ENCODE results near the gene TBC1D7. TPM values are rescaled to one million over a fixed set of nuclear protein-coding genes. Genes with fewer than 3 reads are reported as not detected.

Gene TBC1D7
- total RNA-seq, 1 experiment from 2014 or later = 32.1 TPM

GRCh38 chr6:13288481-13288880 lies 39.9 kb downstream of the TBC1D7 start:
- no peaks in the 10 kb centered on the region for H3K9me3 ChIP-seq (ENCODE audit: low read depth, low read length, poor library complexity, severe bottlenecking)
- no TSS peak for BruUV-seq (replicated peaks)
- intact Hi-C loops (cut with micrococcal nuclease; ENCODE audit: unreplicated experiment) = no loop called here
- no peak overlapping the region for H3K27ac ChIP-seq (ENCODE audit: low read depth, low read length, poor library complexity, severe bottlenecking)
- TF ChIP-seq CTCF (conservative IDR thresholded peaks at IDR 0.05; ENCODE audit: low read depth, low read length) (no peak), EZH2 (IDR thresholded peaks at IDR 0.05; ENCODE audit: borderline replicate concordance, low read depth, low read length, poor library complexity, severe bottlenecking) (no peak)
- ChIA-PET CTCF (no interaction called here), POLR2A (ENCODE audit: low non-redundant PET) (no interaction called here)
- peaks cover 5% of the 10 kb centered on the region for H3K36me3 ChIP-seq (ENCODE audit: insufficient read depth, low read length, poor library complexity, severe bottlenecking)
- no peak for DNase-seq (ENCODE audit: low spot score)
- no peaks in the 10 kb centered on the region for H3K27me3 ChIP-seq (replicated peaks; ENCODE audit: insufficient read depth, low read depth, low read length, poor library complexity)
- no peak overlapping the region for H3K4me3 ChIP-seq (ENCODE audit: low read depth, low read length, poor library complexity, severe bottlenecking)
- no peaks in the 10 kb centered on the region for H3K4me1 ChIP-seq (ENCODE audit: insufficient read depth, low read length, poor library complexity, severe bottlenecking)

GRCh38 chr6:13287104-13287503 lies 41.2 kb downstream of the TBC1D7 start:
- POLR2A ChIA-PET (ENCODE audit: low non-redundant PET) = no interaction called here
- BruUV-seq (replicated peaks) = no TSS peak
- TF ChIP-seq CTCF (conservative IDR thresholded peaks at IDR 0.05; ENCODE audit: low read depth, low read length) (no peak), EZH2 (IDR thresholded peaks at IDR 0.05; ENCODE audit: borderline replicate concordance, low read depth, low read length, poor library complexity, severe bottlenecking) (no peak)
- intact Hi-C loops (cut with micrococcal nuclease; ENCODE audit: unreplicated experiment) = no loop called here
- H3K4me3 ChIP-seq (ENCODE audit: low read depth, low read length, poor library complexity, severe bottlenecking) = no peak overlapping the region
- no peaks in the 10 kb centered on the region for H3K27me3 ChIP-seq (replicated peaks; ENCODE audit: insufficient read depth, low read depth, low read length, poor library complexity)
- H3K9me3 ChIP-seq (ENCODE audit: low read depth, low read length, poor library complexity, severe bottlenecking) = no peaks in the 10 kb centered on the region
- DNase-seq (ENCODE audit: low spot score) = no peak
- peaks cover 5% of the 10 kb centered on the region for H3K36me3 ChIP-seq (ENCODE audit: insufficient read depth, low read length, poor library complexity, severe bottlenecking)
- H3K4me1 ChIP-seq (ENCODE audit: insufficient read depth, low read length, poor library complexity, severe bottlenecking) = no peaks in the 10 kb centered on the region
- CTCF ChIA-PET = no interaction called here
- H3K27ac ChIP-seq (ENCODE audit: low read depth, low read length, poor library complexity, severe bottlenecking) = no peak overlapping the region

GRCh38 chr6:13286181-13286580 lies 42.2 kb downstream of the TBC1D7 start:
- Histone ChIP-seq H3K27me3 (replicated peaks; ENCODE audit: insufficient read depth, low read depth, low read length, poor library complexity) (no peaks in the 10 kb centered on the region), H3K36me3 (ENCODE audit: insufficient read depth, low read length, poor library complexity, severe bottlenecking) (peaks cover 5% of the 10 kb centered on the region), H3K27ac (ENCODE audit: low read depth, low read length, poor library complexity, severe bottlenecking) (no peak overlapping the region), H3K9me3 (ENCODE audit: low read depth, low read length, poor library complexity, severe bottlenecking) (no peaks in the 10 kb centered on the region), H3K4me1 (ENCODE audit: insufficient read depth, low read length, poor library complexity, severe bottlenecking) (no peaks in the 10 kb centered on the region), H3K4me3 (ENCODE audit: low read depth, low read length, poor library complexity, severe bottlenecking) (no peak overlapping the region)
- no TSS peak for BruUV-seq (replicated peaks)
- ChIA-PET CTCF (no interaction called here), POLR2A (ENCODE audit: low non-redundant PET) (no interaction called here)
- DNase-seq (ENCODE audit: low spot score) = no peak
- intact Hi-C loops (cut with micrococcal nuclease; ENCODE audit: unreplicated experiment) = no loop called here
- TF ChIP-seq EZH2 (IDR thresholded peaks at IDR 0.05; ENCODE audit: borderline replicate concordance, low read depth, low read length, poor library complexity, severe bottlenecking) = no peak
- no peak for TF ChIP-seq CTCF (conservative IDR thresholded peaks at IDR 0.05; ENCODE audit: low read depth, low read length)

All from A673 (cell line).